HG03460 (cell line): ENCODE results near the gene TIAM2.
"Not testable (repeated sequence)": the region's sequence is repeated elsewhere in the genome, so short reads cannot be mapped to it uniquely, and the experiment has no call there.

ENCODE experiments used
- ATAC-seq: cut with Tn5 transposase; IDR thresholded peaks from one replicate; pipeline ENCODE4 v1.9.1; 2021; ENCODE audit not compliant: unreplicated experiment

The TIAM2 gene

GRCh38 chr6:155223646-155224451 lies 228.7 kb downstream of the TIAM2 start:
- ATAC-seq, result peak; percentile 95

GRCh38 chr6:155224618-155225017 lies 229.5 kb downstream of the TIAM2 start:
- ATAC-seq, result no peak

- ATAC-seq, result no peak
Measured at GRCh38 chr6:155227046-155227445, 231.9 kb downstream of the TIAM2 start.

- no peak for ATAC-seq
Measured at GRCh38 chr6:155228546-155229166, 233.5 kb downstream of the TIAM2 start.

DNA sequence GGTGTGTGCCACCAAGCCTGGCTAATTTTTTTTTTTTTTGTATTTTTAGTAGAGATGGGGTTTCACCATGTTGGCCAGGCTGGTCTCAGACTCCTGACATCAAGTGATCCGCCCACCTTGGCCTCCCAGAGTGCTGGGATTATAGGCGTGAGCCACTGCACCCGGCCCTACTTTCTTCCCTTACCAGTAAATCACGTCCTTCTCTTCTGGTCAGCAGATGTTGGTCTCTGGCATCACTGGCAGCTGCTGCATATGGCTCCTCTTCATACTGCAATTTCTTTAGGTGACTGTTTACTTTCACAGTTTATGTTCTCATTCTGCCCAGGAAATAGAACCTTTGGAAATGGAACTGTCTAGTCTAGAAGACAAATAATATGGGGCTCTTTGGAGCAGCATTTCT lies 235.9 kb downstream of the TIAM2 start:
- not testable (repeated sequence) for ATAC-seq

GRCh38 chr6:155232848-155233247 lies 237.7 kb downstream of the TIAM2 start:
- ATAC-seq, result no peak

DNA sequence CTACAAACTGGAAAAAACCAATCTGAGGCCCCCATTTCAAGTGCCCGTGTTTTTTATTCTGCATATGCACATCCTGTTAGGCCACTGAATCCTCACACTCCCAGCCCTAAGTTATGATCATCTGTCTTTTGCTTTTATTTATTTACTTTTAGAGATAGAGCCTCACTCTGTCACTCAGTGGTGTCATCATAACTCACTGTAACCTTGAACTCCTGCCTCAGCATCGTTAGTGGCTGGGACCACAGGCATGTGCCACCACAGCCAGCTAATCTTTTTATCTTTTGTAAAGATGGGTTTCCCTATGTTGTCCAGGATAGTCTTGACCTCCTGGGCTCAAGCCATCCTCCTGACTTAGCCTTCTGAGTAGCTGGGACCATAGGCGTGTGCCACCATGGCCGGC lies 239.1 kb downstream of the TIAM2 start:
- ATAC-seq, result no peak

DNA sequence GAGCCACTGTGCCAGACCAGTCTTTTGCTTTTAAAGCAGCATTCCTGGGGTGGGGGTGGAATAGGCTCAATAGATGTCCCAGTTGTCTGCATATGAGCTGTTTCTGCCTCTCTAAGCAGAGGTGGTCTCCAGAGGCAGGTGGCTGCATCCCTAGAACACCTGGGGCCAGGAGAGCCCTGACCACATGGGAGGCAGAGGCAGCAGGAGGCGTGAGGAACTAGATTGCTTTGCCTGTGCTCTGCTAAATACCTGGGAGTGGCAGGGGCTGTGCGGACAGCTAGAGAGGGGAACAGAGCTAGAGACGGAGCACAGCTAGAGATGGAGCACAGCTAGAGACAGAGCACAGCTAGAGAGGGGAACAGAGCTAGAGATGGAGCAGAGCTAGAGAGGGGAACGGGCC lies 239.6 kb downstream of the TIAM2 start:
- ATAC-seq, result no peak

DNA sequence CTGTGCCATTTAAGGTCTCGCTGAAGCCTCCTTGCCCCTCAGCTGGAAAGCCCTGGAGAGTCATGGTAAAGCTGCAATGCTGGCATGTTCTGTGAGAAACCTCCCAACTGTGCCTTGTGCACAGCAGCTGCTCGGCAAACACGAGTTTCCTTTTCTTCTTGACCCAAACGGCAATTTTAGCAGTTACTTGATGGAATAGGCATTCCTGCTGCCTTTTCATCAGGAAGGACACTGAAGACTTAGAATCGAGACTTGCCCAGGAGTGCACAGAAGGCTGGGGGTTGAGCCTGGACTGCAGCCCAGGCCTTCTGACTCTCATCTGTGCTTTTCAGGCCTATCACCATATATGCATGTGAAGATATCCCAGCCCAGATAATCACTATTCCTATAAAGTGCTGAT lies 240.0 kb downstream of the TIAM2 start:
- ATAC-seq, result no peak

DNA sequence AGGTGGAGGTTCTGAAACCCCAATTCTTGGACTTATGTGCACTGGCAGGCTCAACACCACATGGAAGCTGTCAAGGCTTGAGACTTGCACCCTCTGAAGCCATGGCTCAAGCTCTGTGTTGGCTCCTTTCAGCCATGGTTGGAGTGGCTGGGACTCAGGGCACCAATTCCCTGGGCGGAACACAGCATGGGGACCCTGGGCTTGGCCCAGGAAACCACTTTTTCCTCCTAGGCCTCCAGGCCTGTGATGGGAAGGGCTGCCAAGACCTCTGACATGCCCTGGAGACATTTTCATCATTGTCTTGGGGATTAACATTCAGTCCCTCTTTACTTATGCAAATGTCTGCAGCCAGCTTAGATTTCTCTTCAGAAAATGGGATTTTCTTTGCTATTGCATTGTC lies 242.5 kb downstream of the TIAM2 start:
- ATAC-seq, result no peak

DNA sequence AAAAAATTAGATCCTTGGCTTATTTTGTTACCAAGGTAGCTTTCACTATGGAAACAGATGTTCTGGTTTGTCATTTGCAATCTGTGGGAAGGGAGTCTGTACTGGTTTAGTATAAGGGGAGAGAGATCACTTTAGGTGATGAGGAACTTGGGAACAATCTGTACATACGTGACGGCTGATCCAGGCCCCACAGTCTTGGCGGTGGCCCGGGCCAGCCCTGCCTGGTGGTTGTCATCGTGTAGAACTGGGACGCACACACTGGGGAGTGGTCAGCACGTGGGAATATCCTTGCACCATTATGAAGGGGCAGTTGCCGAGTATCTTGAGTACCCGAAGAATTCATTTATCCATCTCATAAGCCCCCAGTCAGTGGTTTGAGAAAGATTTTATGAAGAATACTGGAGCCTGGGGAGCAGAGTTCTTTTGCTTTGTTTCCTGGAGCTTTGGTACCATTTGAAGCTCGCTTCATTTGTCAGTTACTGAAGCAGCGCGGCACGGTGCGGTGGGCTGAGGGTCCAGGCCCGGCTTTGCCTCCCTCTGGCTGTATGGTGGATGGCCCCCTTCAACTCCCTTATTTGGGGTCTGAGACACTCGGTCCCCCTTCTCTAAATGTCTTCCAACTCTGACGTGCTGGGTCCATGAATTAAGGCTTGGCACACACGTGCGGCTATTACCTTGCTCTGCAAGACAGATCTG lies 245.9 kb downstream of the TIAM2 start:
- ATAC-seq, result no peak

DNA sequence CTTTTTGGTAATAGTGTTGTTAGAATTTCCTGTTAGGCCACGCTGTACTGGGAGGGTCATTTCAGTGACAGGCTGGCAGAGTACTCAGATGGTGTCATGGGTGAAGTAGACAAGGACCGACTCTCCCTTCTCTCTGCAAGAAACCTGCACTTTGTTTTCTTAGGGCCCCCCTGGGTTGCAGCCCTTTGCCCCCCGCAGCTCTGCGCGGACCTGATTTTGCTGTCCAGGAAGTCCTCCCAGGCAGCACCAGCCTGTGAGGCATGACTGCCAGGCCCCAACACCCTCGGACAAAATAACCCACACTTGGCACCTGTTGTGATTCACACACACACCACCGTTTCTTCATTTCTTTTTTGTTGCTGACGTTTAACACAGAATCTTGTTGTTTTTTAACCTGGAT lies 246.9 kb downstream of the TIAM2 start:
- no peak for ATAC-seq

DNA sequence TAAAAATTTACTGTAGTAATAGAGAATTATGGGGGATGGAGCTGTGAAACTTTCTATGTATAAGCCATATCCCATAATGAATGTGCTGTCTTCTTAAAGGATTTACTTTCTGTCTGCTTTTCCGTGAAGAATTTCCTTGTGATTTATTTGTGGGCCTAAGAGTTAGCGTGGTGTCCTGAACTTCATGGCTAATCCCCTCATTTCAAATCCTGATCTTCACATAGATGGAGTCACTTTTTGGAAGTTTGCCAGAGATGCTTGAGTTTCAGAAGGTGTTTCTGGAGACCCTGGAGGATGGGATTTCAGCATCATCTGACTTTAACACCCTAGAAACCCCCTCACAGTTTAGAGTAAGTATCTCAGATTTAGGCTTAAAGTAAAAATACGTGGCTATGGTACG lies 249.3 kb downstream of the TIAM2 start:
- ATAC-seq, result no peak

GRCh38 chr6:155245193-155245592 lies 250.1 kb downstream of the TIAM2 start:
- ATAC-seq, result no peak

DNA sequence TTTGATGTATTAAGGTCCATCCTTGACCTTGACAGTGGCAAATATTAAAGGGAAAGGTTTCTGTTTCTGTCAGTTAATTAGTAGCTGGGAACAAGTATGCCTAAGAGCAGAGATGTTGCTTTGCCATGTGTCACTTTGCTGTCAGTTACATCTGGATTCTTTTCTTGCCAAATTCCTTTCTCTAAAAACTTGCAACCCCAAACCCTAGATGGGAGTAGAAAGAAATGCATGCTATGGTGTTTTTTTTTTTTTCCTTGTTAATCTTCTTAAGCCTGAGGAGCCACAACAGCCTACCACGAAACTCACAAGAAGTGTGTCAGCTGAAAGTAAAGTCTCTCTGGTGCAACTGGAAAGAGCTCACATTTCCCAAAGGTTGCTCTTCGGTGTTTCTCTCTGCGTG lies 250.7 kb downstream of the TIAM2 start:
- ATAC-seq, result no peak

DNA sequence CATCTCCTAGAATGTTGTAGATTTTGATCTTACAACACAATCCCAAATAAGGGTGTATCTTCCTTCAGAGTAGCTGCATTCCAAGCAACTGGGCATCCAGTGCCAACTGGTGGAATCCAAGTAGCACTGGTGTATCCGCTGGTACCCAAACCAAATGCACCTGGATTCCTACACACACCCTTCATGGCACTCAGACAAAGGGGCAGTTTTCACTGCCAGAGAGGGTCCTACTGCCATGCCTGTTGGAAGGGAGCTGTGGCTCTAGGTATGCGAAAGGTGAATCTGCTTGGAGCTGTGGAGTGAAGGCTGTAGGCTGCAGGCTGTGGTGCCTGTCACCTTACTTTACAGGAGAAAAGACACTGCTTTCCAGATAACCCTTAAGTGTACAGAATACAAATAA lies 251.7 kb downstream of the TIAM2 start:
- no peak for ATAC-seq

- ATAC-seq, result no peak
Measured at GRCh38 chr6:155247618-155248007, 252.5 kb downstream of the TIAM2 start.

- no peak for ATAC-seq
Measured at GRCh38 chr6:155248008-155249001, 253.2 kb downstream of the TIAM2 start.

DNA sequence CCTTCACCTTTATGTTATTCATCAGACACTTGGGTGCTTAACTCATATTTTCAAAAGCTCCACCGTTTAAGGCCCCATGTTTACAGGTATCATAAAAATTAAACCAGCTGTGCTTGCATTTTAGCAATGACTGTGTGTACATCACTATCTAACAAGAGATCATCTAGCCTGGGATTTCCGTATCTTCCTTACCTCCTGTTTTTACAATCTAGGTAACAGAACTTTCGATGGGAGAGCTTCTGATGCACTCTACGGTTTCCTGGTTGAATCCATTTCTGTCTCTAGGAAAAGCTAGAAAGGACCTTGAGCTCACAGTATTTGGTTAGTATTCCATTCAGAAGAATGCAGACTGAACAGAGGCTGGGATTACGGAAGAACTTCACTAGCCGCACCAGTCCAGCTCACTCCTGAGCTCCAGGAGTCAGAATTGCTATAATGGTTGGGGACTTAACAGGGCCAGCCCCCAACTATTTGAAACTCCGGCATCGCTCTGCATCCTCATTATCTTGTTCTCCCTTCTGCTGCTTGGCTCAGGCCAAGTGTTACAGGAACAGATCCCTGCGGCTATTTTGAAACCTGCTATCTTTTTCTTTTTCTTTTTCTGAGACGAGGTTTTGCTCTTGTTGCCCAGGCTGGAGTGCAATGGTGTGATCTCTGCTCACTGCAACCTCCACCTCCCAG lies 255.7 kb downstream of the TIAM2 start:
- ATAC-seq, result no peak

GRCh38 chr6:155252581-155252980 lies 257.5 kb downstream of the TIAM2 start:
- ATAC-seq, result no peak
